ENCODE measurements around the gene MAN1C1.
"Not testable (repeated sequence)": the region's sequence is repeated elsewhere in the genome, so short reads cannot be mapped to it uniquely, and the experiment has no call there.

Gene MAN1C1

DNA sequence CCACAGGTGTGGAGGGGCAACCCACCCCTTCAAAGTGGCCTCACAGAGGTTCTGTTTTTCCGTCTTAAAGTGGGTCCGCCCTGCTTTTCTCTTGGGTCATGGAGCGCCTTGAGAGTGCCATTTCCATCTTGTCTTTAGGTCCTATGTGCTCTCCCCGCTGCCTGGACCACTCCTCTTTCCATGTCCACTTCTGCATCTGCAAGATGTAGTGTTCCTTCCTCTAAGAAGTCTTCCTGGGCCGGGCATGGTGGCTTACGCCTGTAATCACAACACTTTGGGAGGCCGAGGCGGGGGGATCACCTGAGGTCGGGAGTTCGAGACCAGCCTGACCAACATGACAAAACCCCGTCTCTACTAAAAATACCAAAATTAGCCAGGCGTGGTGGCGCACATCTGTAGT, 27.8 kb upstream of the MAN1C1 start:
- H3K27ac ChIP-seq (ENCODE audit: low read length); H3K9me3 ChIP-seq (ENCODE audit: control insufficient read depth, low read depth, low read length); H3K4me3 ChIP-seq (ENCODE audit: low read length); H3K9ac ChIP-seq (ENCODE audit: low read length); H3K36me3 ChIP-seq (ENCODE audit: control insufficient read depth, low read depth, low read length); H3K27me3 ChIP-seq (ENCODE audit: control insufficient read depth, insufficient read depth, low read length): not testable (repeated sequence)
- peaks cover 17% of the 10 kb centered on the region for H3K4me1 ChIP-seq (ENCODE audit: control insufficient read depth, low read depth, low read length)

DNA sequence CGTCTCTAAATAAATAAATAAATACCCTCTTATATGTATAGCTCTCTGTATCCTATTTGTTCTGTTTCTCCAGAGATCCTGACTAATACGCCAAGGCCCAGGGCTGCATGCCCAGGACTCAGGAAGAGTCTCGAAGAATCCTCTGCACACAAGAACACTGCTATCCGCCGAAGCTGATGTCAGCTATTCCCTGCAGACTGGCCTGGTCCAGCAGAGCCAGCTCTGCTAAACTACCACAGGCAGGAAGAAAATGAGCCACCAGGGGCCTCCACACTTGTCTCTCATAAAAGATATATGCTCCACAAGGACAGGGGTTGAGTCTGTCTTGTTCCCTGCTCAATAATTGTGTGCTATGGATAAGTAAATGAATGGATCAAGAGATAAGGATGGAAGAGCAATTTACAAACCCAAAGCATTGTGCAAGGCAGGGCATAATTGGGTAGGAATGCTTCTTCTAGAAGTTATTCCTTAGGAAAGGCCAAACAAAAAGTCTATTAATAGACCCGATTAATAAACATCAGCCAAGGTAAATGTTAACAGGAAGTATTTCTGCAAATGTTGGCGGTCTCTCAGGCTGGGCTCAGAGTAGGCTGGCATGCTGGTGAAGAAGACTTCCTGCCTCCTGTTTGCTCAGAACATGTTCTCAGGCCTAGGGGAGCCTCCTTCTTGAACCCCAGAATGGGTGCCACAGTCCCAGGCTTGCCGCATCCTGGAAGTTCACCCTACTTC, 26.3 kb upstream of the MAN1C1 start:
- H3K4me3 ChIP-seq (ENCODE audit: low read length): no peak overlapping the region
- H3K36me3 ChIP-seq (ENCODE audit: control insufficient read depth, low read depth, low read length): no peaks in the 10 kb centered on the region
- H3K4me1 ChIP-seq (ENCODE audit: control insufficient read depth, low read depth, low read length): peaks cover 17% of the 10 kb centered on the region
- no peak overlapping the region for H3K9ac ChIP-seq (ENCODE audit: low read length)
- H3K27me3 ChIP-seq (ENCODE audit: control insufficient read depth, insufficient read depth, low read length): no peaks in the 10 kb centered on the region
- H3K27ac ChIP-seq (ENCODE audit: low read length): no peak overlapping the region
- H3K9me3 ChIP-seq (ENCODE audit: control insufficient read depth, low read depth, low read length): no peaks in the 10 kb centered on the region

GRCh38 chr1:25593861-25594260, 22.7 kb upstream of the MAN1C1 start:
- Histone ChIP-seq H3K4me1 (ENCODE audit: control insufficient read depth, low read depth, low read length) (no peaks in the 10 kb centered on the region), H3K9me3 (ENCODE audit: control insufficient read depth, low read depth, low read length) (no peaks in the 10 kb centered on the region), H3K9ac (ENCODE audit: low read length) (no peak overlapping the region), H3K27ac (ENCODE audit: low read length) (no peak overlapping the region), H3K27me3 (ENCODE audit: control insufficient read depth, insufficient read depth, low read length) (no peaks in the 10 kb centered on the region), H3K36me3 (ENCODE audit: control insufficient read depth, low read depth, low read length) (no peaks in the 10 kb centered on the region), H3K4me3 (ENCODE audit: low read length) (no peak overlapping the region)

DNA sequence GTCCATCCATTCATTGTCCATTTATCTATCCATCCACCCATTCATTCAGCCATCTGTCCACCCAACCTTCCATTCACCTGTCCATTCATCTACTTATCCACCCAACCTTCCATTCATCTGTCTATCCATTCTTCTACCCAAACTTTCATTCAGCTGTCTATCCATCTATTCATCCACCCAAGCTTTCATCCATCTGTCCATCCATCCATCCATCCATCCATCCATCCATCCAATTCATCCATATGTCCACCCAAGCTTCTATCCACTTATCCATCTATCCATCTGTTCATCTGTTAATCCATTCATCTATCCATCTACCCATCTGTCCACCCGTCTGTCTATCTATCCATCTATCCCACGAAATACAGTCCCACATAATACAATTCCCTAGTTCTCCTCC, 21.6 kb upstream of the MAN1C1 start:
- Histone ChIP-seq H3K36me3 (ENCODE audit: control insufficient read depth, low read depth, low read length) (no peaks in the 10 kb centered on the region), H3K9ac (ENCODE audit: low read length) (no peak overlapping the region), H3K27me3 (ENCODE audit: control insufficient read depth, insufficient read depth, low read length) (no peaks in the 10 kb centered on the region)

GRCh38 chr1:25596641-25597040, 19.9 kb upstream of the MAN1C1 start:
- H3K4me1 ChIP-seq (ENCODE audit: control insufficient read depth, low read depth, low read length); H3K9ac ChIP-seq (ENCODE audit: low read length); H3K9me3 ChIP-seq (ENCODE audit: control insufficient read depth, low read depth, low read length); H3K4me3 ChIP-seq (ENCODE audit: low read length); H3K27me3 ChIP-seq (ENCODE audit: control insufficient read depth, insufficient read depth, low read length); H3K27ac ChIP-seq (ENCODE audit: low read length); H3K36me3 ChIP-seq (ENCODE audit: control insufficient read depth, low read depth, low read length): not testable (repeated sequence)

More for the DNA sequence above, 21.6 kb upstream of the MAN1C1 start:
- Histone ChIP-seq H3K27ac (ENCODE audit: low read length) (no peak overlapping the region), H3K4me3 (ENCODE audit: low read length) (no peak overlapping the region), H3K4me1 (ENCODE audit: control insufficient read depth, low read depth, low read length) (no peaks in the 10 kb centered on the region), H3K9me3 (ENCODE audit: control insufficient read depth, low read depth, low read length) (no peaks in the 10 kb centered on the region)

DNA sequence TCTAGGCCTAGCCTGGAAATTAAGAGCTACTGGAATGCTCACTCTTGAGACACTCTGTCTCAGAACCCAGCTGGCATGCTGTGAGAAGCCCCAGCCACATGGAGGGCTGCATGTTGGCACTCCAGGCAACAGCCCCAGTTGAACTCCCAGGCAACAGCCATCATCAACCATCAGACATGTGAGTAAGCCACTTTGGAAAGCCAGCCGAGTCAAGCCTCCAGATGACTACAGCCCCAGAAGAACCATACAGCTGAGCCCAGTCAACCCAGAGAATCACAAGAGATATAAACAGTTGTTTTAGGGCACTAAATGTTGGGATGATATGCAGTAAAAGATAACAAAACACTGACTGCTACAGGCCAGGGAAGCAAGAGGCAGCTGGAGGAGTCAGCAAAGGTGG, 17.7 kb upstream of the MAN1C1 start:
- H3K27ac ChIP-seq (ENCODE audit: low read length): no peak overlapping the region
- H3K4me1 ChIP-seq (ENCODE audit: control insufficient read depth, low read depth, low read length): no peaks in the 10 kb centered on the region
- no peak overlapping the region for H3K4me3 ChIP-seq (ENCODE audit: low read length)
- H3K27me3 ChIP-seq (ENCODE audit: control insufficient read depth, insufficient read depth, low read length): no peaks in the 10 kb centered on the region
- no peaks in the 10 kb centered on the region for H3K36me3 ChIP-seq (ENCODE audit: control insufficient read depth, low read depth, low read length)
- no peak overlapping the region for H3K9ac ChIP-seq (ENCODE audit: low read length)
- H3K9me3 ChIP-seq (ENCODE audit: control insufficient read depth, low read depth, low read length): no peaks in the 10 kb centered on the region

DNA sequence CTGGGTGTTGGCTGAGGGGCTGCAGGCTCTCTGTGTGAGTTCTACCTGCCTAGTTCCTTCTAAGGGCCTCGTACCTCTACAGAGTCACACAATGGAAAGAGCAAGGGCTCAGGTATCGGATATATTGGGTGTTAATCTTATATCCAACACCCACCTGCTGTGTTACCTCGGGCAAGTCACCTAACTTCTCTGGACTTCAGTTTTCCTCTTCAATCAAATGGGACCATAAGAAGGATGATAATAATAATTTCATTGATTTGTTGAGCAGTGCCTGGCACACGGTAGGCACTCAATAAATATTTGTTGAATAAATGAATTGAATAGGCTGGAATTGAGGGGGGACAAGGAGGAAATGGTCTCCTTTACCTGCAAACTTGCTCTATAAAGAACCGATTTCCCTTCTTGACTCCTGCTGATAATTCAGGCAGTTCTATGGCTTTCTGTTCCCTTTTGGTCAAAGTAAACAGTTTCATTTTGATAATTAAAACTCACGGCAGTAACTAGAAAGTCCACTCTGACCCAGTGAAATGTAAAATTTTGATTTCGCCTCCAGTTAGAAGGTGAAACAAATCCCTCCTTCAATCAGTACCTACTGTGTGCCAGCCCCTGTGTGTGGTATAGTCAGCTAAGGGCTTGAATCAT, 16.5 kb upstream of the MAN1C1 start:
- no peaks in the 10 kb centered on the region for H3K9me3 ChIP-seq (ENCODE audit: control insufficient read depth, low read depth, low read length)
- no peak overlapping the region for H3K9ac ChIP-seq (ENCODE audit: low read length)
- no peak overlapping the region for H3K27ac ChIP-seq (ENCODE audit: low read length)
- H3K27me3 ChIP-seq (ENCODE audit: control insufficient read depth, insufficient read depth, low read length): no peaks in the 10 kb centered on the region
- H3K4me1 ChIP-seq (ENCODE audit: control insufficient read depth, low read depth, low read length): no peaks in the 10 kb centered on the region
- H3K36me3 ChIP-seq (ENCODE audit: control insufficient read depth, low read depth, low read length): no peaks in the 10 kb centered on the region
- no peak overlapping the region for H3K4me3 ChIP-seq (ENCODE audit: low read length)

GRCh38 chr1:25600971-25601699, 15.5 kb upstream of the MAN1C1 start:
- H3K27ac ChIP-seq (ENCODE audit: low read length): not testable (repeated sequence)

GRCh38 chr1:25603779-25604538, 12.6 kb upstream of the MAN1C1 start:
- not testable (repeated sequence) for H3K9me3 ChIP-seq (ENCODE audit: control insufficient read depth, low read depth, low read length); H3K4me3 ChIP-seq (ENCODE audit: low read length); H3K4me1 ChIP-seq (ENCODE audit: control insufficient read depth, low read depth, low read length); H3K27ac ChIP-seq (ENCODE audit: low read length); H3K27me3 ChIP-seq (ENCODE audit: control insufficient read depth, insufficient read depth, low read length); H3K9ac ChIP-seq (ENCODE audit: low read length); H3K36me3 ChIP-seq (ENCODE audit: control insufficient read depth, low read depth, low read length)

More at GRCh38 chr1:25600971-25601699, 15.5 kb upstream of the MAN1C1 start:
- H3K27me3 ChIP-seq (ENCODE audit: control insufficient read depth, insufficient read depth, low read length); H3K36me3 ChIP-seq (ENCODE audit: control insufficient read depth, low read depth, low read length); H3K9me3 ChIP-seq (ENCODE audit: control insufficient read depth, low read depth, low read length); H3K4me3 ChIP-seq (ENCODE audit: low read length); H3K4me1 ChIP-seq (ENCODE audit: control insufficient read depth, low read depth, low read length); H3K9ac ChIP-seq (ENCODE audit: low read length): not testable (repeated sequence)

DNA sequence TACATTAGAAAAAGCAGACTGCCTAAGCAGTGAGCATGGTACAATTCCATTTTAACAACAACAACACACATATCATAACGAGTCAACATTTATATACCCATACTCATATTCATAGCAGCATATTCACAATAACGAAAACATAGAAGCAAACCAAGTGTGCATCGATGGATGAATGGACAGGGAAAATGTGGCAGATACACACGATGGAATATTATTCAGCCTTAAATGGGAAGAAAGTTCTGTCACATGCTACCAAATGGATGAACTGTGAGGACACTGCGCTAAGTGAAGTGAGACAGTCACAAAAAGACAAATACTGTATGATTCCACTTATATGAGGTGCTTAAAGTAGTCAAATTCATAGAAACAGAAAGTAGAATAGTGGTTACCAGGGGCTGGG, 9.5 kb upstream of the MAN1C1 start:
- H3K4me1 ChIP-seq (ENCODE audit: control insufficient read depth, low read depth, low read length): no peaks in the 10 kb centered on the region
- H3K27me3 ChIP-seq (ENCODE audit: control insufficient read depth, insufficient read depth, low read length): peaks cover 13% of the 10 kb centered on the region
- no peak overlapping the region for H3K4me3 ChIP-seq (ENCODE audit: low read length)
- H3K9ac ChIP-seq (ENCODE audit: low read length): no peak overlapping the region
- no peaks in the 10 kb centered on the region for H3K36me3 ChIP-seq (ENCODE audit: control insufficient read depth, low read depth, low read length)
- no peak overlapping the region for H3K27ac ChIP-seq (ENCODE audit: low read length)
- no peaks in the 10 kb centered on the region for H3K9me3 ChIP-seq (ENCODE audit: control insufficient read depth, low read depth, low read length)

DNA sequence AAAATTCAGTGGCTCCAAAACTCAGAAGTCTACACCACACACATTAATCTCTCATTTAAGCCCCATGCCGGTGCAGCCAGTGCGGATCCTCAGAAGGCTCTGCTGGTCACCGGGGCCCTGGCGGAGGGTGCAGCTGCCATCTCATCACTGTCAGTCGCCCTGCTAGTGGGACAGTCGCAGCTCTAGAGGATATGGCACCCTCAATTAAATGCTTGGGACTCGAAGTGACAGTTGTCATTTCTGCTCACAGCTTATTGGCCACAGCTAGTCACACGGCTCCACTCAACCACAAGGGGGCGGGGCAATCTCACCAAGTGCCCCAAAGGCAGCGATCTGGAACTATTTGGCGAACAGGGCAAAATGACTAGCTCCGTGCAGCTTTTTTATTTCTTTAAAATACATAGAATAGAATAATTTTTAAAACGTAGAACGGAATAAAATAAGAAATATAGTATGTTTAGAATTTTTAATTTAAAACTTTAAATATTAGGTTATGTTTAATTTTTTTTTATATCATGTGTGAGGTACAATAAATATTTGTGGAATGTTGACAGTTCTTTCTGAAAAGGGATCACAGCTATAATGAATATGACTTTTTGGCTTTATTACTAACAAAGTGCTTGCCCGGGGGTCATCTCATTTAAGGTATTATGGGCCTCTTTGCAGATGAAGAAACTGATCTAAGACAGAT, 8.0 kb upstream of the MAN1C1 start:
- Histone ChIP-seq H3K4me1 (ENCODE audit: control insufficient read depth, low read depth, low read length) (no peaks in the 10 kb centered on the region), H3K36me3 (ENCODE audit: control insufficient read depth, low read depth, low read length) (no peaks in the 10 kb centered on the region), H3K27ac (ENCODE audit: low read length) (no peak overlapping the region), H3K9ac (ENCODE audit: low read length) (no peak overlapping the region), H3K27me3 (ENCODE audit: control insufficient read depth, insufficient read depth, low read length) (peaks cover 17% of the 10 kb centered on the region), H3K4me3 (ENCODE audit: low read length) (no peak overlapping the region), H3K9me3 (ENCODE audit: control insufficient read depth, low read depth, low read length) (no peaks in the 10 kb centered on the region)
